WTC11 (cell line): ENCODE measurements around the gene PPP6R3. TPM values are rescaled to one million over a fixed set of nuclear protein-coding genes. Genes with fewer than 3 reads are reported as not detected.

Experiments used
- ATAC-seq: fragments of 200-7000 bp; cut with Tn5 transposase; 2 replicates; pipeline ENCODE4 v1.10.0; 2021; ENCODE audit warnings: mild to moderate bottlenecking, moderate library complexity
- CTCF ChIA-PET: fragments of 300-600 bp; sonication (Branson Sonifier 250); formaldehyde crosslinking; loops from one replicate; lab custom pipeline; 2021; ENCODE audit warnings: antibody characterized with exemption; lab: Charles Lee
- POLR2A ChIA-PET: fragments of 350-600 bp; sonication (Branson Sonifier 250); formaldehyde crosslinking; loops from one replicate; lab custom pipeline; 2021; ENCODE audit warnings: antibody characterized with exemption; lab: Charles Lee
- DNase-seq: peaks from one replicate; pipeline ENCODE4 v3.0.0; 2021; ENCODE audit warnings: low spot score
- H3K27ac Mint-ChIP-seq: 2 replicates; pipeline ENCODE4 v1.8.0; 2021; ENCODE audit warnings: mixed read lengths
- H3K27me3 Mint-ChIP-seq: 2 replicates; pipeline ENCODE4 v1.8.0; 2021; ENCODE audit warnings: low read depth, mild to moderate bottlenecking, moderate library complexity, mixed read lengths
- H3K36me3 Mint-ChIP-seq: 2 replicates; pipeline ENCODE4 v1.8.0; 2021; ENCODE audit warnings: mixed read lengths
- H3K4me1 Mint-ChIP-seq: 2 replicates; pipeline ENCODE4 v1.8.0; 2022; ENCODE audit warnings: mixed read lengths
- H3K4me3 Mint-ChIP-seq: 2 replicates; pipeline ENCODE4 v1.8.0; 2021; ENCODE audit warnings: mild to moderate bottlenecking, moderate library complexity, mixed read lengths
- H3K9me3 Mint-ChIP-seq: 2 replicates; pipeline ENCODE4 v1.8.0; 2021; ENCODE audit warnings: mixed read lengths
- FOXK1 ChIP-seq: sonication (generic); formaldehyde crosslinking; IDR thresholded peaks from 2 replicates; pipeline ENCODE4 v1.8.0; 2022; ENCODE audit warnings: mild to moderate bottlenecking, moderate library complexity, missing genetic modification reagents
- GRHL2 ChIP-seq: fragments of 250-450 bp; sonication (Bioruptor Pico); IDR thresholded peaks from 2 replicates; pipeline ENCODE4 v1.8.0; 2022; ENCODE audit warnings: mild to moderate bottlenecking, moderate library complexity; ENCODE audit not compliant: insufficient replicate concordance, severe bottlenecking
- GTF2I ChIP-seq: fragments of 250-450 bp; sonication (Bioruptor Pico); conservative IDR thresholded peaks from 2 replicates; pipeline ENCODE4 v1.4.0; 2021; ENCODE audit warnings: mild to moderate bottlenecking
- MXD4 ChIP-seq: fragments of 250-450 bp; sonication (Bioruptor Pico); IDR thresholded peaks from 2 replicates; pipeline ENCODE4 v1.8.0; 2021; ENCODE audit warnings: mild to moderate bottlenecking, moderate library complexity, borderline replicate concordance
- NFYB ChIP-seq: sonication (generic); formaldehyde crosslinking; conservative IDR thresholded peaks from 2 replicates; pipeline ENCODE4 v1.8.0; 2022; ENCODE audit warnings: low read depth, missing genetic modification reagents
- NR1H2 ChIP-seq: sonication (generic); formaldehyde crosslinking; IDR thresholded peaks from 2 replicates; pipeline ENCODE4 v1.9.0; 2021; ENCODE audit warnings: mild to moderate bottlenecking, moderate library complexity, missing genetic modification reagents
- NR2C2 ChIP-seq: sonication (generic); formaldehyde crosslinking; IDR thresholded peaks from 2 replicates; pipeline ENCODE4 v1.8.0; 2022; ENCODE audit warnings: mild to moderate bottlenecking, missing genetic modification reagents
- OVOL2 ChIP-seq: fragments of 250-450 bp; sonication (Bioruptor Pico); IDR thresholded peaks from 2 replicates; pipeline ENCODE4 v1.9.0; 2021; ENCODE audit warnings: mild to moderate bottlenecking, borderline replicate concordance
- RORB ChIP-seq: fragments of 250-450 bp; sonication (Bioruptor Pico); IDR thresholded peaks from 2 replicates; pipeline ENCODE4 v1.9.0; 2021; ENCODE audit warnings: mild to moderate bottlenecking
- SMAD4 ChIP-seq: sonication (generic); formaldehyde crosslinking; IDR thresholded peaks from 2 replicates; pipeline ENCODE4 v1.8.0; 2022; ENCODE audit warnings: mild to moderate bottlenecking, missing genetic modification reagents
- TCF7 ChIP-seq: sonication (generic); formaldehyde crosslinking; IDR thresholded peaks from 2 replicates; pipeline ENCODE4 v1.8.0; 2022; ENCODE audit warnings: mild to moderate bottlenecking, low read depth, missing genetic modification reagents, moderate library complexity
- ZBTB21 ChIP-seq: sonication (generic); formaldehyde crosslinking; IDR thresholded peaks from 2 replicates; pipeline ENCODE4 v1.8.1; 2023; ENCODE audit warnings: mild to moderate bottlenecking, missing genetic modification reagents, borderline replicate concordance
- ZNF263 ChIP-seq: sonication (generic); formaldehyde crosslinking; IDR thresholded peaks from 2 replicates; pipeline ENCODE4 v1.8.1; 2022; ENCODE audit warnings: low read depth, mild to moderate bottlenecking, moderate library complexity, missing genetic modification reagents
- total RNA-seq: library from RNA; stranded (reverse); gene quantifications from 3 replicates; pipeline ENCODE4 v1.2.3, GENCODE V29; 2021
- TF ChIP-seq, protein P1 (sequence below): sonication (generic); formaldehyde crosslinking; conservative IDR thresholded peaks from 2 replicates; pipeline ENCODE4 v1.8.1; 2023; ENCODE audit warnings: mild to moderate bottlenecking, low read depth, missing genetic modification reagents, moderate library complexity
- TF ChIP-seq, protein P2 (sequence below): sonication (generic); formaldehyde crosslinking; IDR thresholded peaks from 2 replicates; pipeline ENCODE4 v1.8.1; 2023; ENCODE audit warnings: mild to moderate bottlenecking, missing genetic modification reagents, borderline replicate concordance
- TF ChIP-seq, protein P3 (sequence below): fragments of 250-450 bp; sonication (Bioruptor Pico); IDR thresholded peaks from 2 replicates; pipeline ENCODE4 v1.9.0; 2021; ENCODE audit warnings: moderate library complexity, mild to moderate bottlenecking, inconsistent platforms, borderline replicate concordance
- TF ChIP-seq, protein P4 (sequence below): sonication (generic); formaldehyde crosslinking; IDR thresholded peaks from 2 replicates; pipeline ENCODE4 v1.8.1; 2023; ENCODE audit warnings: mild to moderate bottlenecking, missing genetic modification reagents
- TF ChIP-seq, protein P5 (sequence below): sonication (generic); formaldehyde crosslinking; IDR thresholded peaks from 2 replicates; pipeline ENCODE4 v1.8.1; 2023; ENCODE audit warnings: mild to moderate bottlenecking, missing genetic modification reagents
- TF ChIP-seq, protein P6 (sequence below): sonication (generic); formaldehyde crosslinking; IDR thresholded peaks from 2 replicates; pipeline ENCODE4 v1.8.1; 2022; ENCODE audit warnings: mild to moderate bottlenecking, missing genetic modification reagents, moderate library complexity, borderline replicate concordance
- TF ChIP-seq, protein P7 (sequence below): sonication (generic); formaldehyde crosslinking; IDR thresholded peaks from 2 replicates; pipeline ENCODE4 v1.8.1; 2022; ENCODE audit warnings: missing genetic modification reagents, borderline replicate concordance
- TF ChIP-seq, protein P8 (sequence below): fragments of 250-450 bp; sonication (Bioruptor Pico); IDR thresholded peaks from 2 replicates; pipeline ENCODE4 v1.9.0; 2021; ENCODE audit warnings: mild to moderate bottlenecking

Gene PPP6R3
- total RNA-seq, 1 experiment from 2014 or later = 138 TPM

DNA sequence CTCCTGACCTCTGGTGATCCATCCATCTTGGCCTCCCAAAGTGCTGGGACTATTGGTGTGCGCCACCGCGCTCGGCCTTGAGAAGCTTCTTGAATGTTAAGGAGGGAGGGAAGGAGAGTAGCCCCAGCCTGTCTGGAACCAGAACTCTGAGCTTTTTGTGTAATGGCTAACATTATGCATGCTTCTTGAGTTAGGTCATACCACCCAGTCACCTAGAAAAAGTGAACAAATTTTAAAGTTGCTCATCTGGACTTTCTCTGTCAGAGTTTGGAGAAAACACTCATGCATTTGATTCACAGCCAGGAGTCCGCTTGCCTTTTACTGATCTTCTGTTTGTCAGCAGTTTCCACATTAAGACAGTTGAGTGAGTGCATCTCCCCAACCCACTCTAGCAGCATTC, 82.1 kb downstream of the PPP6R3 start (continued):
- TF ChIP-seq, protein P1, sequence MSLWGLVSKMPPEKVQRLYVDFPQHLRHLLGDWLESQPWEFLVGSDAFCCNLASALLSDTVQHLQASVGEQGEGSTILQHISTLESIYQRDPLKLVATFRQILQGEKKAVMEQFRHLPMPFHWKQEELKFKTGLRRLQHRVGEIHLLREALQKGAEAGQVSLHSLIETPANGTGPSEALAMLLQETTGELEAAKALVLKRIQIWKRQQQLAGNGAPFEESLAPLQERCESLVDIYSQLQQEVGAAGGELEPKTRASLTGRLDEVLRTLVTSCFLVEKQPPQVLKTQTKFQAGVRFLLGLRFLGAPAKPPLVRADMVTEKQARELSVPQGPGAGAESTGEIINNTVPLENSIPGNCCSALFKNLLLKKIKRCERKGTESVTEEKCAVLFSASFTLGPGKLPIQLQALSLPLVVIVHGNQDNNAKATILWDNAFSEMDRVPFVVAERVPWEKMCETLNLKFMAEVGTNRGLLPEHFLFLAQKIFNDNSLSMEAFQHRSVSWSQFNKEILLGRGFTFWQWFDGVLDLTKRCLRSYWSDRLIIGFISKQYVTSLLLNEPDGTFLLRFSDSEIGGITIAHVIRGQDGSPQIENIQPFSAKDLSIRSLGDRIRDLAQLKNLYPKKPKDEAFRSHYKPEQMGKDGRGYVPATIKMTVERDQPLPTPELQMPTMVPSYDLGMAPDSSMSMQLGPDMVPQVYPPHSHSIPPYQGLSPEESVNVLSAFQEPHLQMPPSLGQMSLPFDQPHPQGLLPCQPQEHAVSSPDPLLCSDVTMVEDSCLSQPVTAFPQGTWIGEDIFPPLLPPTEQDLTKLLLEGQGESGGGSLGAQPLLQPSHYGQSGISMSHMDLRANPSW (CRISPR knock-in tag) = no peak
- TF ChIP-seq TCF7 (no peak), SMAD4 (no peak), MXD4 (no peak)
- TF ChIP-seq, all 79 proteins: peak for 0

DNA sequence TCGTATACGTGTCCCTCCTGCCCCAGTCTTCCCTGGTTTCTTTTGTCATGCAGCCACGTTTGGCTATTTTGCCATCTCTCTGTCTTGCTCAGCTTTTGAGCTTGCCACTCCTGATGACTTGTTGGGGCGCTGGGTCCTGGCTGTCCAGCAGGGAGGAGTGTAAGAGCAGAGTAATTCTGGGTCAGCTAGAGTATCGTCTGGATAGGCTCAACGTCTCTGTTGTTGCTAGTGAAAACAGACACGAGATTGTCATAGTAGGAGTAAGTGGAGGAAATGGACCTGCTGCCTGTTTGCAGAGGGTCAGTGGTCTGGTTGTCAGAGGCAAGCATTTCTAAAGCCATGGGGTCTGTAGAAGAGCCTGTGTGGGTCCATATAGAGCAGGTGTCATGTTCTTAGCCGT, 83.0 kb downstream of the PPP6R3 start:
- no peak for DNase-seq
- Mint-ChIP-seq H3K4me1 (peaks cover 73% of the 10 kb centered on the region), H3K36me3 (peaks cover 73% of the 10 kb centered on the region), H3K4me3 (no peak overlapping the region), H3K27ac (peak overlapping the region; percentile 34)
- POLR2A ChIA-PET = no interaction called here
- no peak for TF ChIP-seq GTF2I (CRISPR knock-in tag)
- TF ChIP-seq, protein P2, sequence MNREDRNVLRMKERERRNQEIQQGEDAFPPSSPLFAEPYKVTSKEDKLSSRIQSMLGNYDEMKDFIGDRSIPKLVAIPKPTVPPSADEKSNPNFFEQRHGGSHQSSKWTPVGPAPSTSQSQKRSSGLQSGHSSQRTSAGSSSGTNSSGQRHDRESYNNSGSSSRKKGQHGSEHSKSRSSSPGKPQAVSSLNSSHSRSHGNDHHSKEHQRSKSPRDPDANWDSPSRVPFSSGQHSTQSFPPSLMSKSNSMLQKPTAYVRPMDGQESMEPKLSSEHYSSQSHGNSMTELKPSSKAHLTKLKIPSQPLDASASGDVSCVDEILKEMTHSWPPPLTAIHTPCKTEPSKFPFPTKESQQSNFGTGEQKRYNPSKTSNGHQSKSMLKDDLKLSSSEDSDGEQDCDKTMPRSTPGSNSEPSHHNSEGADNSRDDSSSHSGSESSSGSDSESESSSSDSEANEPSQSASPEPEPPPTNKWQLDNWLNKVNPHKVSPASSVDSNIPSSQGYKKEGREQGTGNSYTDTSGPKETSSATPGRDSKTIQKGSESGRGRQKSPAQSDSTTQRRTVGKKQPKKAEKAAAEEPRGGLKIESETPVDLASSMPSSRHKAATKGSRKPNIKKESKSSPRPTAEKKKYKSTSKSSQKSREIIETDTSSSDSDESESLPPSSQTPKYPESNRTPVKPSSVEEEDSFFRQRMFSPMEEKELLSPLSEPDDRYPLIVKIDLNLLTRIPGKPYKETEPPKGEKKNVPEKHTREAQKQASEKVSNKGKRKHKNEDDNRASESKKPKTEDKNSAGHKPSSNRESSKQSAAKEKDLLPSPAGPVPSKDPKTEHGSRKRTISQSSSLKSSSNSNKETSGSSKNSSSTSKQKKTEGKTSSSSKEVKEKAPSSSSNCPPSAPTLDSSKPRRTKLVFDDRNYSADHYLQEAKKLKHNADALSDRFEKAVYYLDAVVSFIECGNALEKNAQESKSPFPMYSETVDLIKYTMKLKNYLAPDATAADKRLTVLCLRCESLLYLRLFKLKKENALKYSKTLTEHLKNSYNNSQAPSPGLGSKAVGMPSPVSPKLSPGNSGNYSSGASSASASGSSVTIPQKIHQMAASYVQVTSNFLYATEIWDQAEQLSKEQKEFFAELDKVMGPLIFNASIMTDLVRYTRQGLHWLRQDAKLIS (CRISPR knock-in tag) = no peak
- no peak for TF ChIP-seq FOXK1
- TF ChIP-seq, protein P3, sequence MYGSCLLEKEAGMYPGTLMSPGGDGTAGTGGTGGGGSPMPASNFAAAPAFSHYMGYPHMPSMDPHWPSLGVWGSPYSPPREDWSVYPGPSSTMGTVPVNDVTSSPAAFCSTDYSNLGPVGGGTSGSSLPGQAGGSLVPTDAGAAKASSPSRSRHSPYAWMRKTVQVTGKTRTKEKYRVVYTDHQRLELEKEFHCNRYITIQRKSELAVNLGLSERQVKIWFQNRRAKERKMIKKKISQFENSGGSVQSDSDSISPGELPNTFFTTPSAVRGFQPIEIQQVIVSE (CRISPR knock-in tag) = no peak
- TF ChIP-seq, protein P4, sequence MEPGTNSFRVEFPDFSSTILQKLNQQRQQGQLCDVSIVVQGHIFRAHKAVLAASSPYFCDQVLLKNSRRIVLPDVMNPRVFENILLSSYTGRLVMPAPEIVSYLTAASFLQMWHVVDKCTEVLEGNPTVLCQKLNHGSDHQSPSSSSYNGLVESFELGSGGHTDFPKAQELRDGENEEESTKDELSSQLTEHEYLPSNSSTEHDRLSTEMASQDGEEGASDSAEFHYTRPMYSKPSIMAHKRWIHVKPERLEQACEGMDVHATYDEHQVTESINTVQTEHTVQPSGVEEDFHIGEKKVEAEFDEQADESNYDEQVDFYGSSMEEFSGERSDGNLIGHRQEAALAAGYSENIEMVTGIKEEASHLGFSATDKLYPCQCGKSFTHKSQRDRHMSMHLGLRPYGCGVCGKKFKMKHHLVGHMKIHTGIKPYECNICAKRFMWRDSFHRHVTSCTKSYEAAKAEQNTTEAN (CRISPR knock-in tag) = no peak
- TF ChIP-seq, protein P5, sequence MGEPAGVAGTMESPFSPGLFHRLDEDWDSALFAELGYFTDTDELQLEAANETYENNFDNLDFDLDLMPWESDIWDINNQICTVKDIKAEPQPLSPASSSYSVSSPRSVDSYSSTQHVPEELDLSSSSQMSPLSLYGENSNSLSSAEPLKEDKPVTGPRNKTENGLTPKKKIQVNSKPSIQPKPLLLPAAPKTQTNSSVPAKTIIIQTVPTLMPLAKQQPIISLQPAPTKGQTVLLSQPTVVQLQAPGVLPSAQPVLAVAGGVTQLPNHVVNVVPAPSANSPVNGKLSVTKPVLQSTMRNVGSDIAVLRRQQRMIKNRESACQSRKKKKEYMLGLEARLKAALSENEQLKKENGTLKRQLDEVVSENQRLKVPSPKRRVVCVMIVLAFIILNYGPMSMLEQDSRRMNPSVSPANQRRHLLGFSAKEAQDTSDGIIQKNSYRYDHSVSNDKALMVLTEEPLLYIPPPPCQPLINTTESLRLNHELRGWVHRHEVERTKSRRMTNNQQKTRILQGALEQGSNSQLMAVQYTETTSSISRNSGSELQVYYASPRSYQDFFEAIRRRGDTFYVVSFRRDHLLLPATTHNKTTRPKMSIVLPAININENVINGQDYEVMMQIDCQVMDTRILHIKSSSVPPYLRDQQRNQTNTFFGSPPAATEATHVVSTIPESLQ (CRISPR knock-in tag) = no peak
- no peak for TF ChIP-seq NR1H2
- no peak for TF ChIP-seq GRHL2 (CRISPR knock-in tag)
- TF ChIP-seq OVOL2 = no peak
- TF ChIP-seq, all 79 proteins: peak for 0
- Mint-ChIP-seq H3K27me3 (no peaks in the 10 kb centered on the region), H3K9me3 (peaks cover 17% of the 10 kb centered on the region)
- CTCF ChIA-PET = no interaction called here
- ATAC-seq = no peak

DNA sequence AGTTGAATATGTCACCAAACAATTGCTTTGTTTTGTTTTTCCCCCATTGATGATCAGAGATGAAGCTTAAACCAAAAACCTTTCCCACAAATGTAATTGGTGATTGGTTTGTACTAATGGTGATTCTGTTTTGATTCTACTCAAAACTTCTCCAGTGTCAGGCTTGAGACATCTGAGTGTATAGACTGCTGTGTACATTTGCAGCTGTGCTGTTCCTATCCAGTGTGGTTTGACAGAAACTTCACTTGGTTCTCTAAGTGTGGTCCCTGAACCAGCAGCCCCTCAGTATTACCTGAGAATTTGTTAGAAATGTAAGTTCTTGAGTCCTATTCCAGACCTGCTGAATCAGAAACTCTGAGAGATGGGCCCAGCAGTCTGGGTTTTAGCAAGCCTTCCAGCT, 84.8 kb downstream of the PPP6R3 start:
- POLR2A ChIA-PET = no interaction called here
- Mint-ChIP-seq H3K36me3 (peaks cover 64% of the 10 kb centered on the region), H3K27ac (no peak overlapping the region), H3K4me1 (peaks cover 62% of the 10 kb centered on the region), H3K4me3 (no peak overlapping the region), H3K27me3 (no peaks in the 10 kb centered on the region), H3K9me3 (peaks cover 8% of the 10 kb centered on the region)
- CTCF ChIA-PET = no interaction called here
- ATAC-seq (no peak), DNase-seq (no peak)
- TF ChIP-seq, protein P6, sequence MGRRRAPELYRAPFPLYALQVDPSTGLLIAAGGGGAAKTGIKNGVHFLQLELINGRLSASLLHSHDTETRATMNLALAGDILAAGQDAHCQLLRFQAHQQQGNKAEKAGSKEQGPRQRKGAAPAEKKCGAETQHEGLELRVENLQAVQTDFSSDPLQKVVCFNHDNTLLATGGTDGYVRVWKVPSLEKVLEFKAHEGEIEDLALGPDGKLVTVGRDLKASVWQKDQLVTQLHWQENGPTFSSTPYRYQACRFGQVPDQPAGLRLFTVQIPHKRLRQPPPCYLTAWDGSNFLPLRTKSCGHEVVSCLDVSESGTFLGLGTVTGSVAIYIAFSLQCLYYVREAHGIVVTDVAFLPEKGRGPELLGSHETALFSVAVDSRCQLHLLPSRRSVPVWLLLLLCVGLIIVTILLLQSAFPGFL (CRISPR knock-in tag) = no peak
- TF ChIP-seq, protein P7, sequence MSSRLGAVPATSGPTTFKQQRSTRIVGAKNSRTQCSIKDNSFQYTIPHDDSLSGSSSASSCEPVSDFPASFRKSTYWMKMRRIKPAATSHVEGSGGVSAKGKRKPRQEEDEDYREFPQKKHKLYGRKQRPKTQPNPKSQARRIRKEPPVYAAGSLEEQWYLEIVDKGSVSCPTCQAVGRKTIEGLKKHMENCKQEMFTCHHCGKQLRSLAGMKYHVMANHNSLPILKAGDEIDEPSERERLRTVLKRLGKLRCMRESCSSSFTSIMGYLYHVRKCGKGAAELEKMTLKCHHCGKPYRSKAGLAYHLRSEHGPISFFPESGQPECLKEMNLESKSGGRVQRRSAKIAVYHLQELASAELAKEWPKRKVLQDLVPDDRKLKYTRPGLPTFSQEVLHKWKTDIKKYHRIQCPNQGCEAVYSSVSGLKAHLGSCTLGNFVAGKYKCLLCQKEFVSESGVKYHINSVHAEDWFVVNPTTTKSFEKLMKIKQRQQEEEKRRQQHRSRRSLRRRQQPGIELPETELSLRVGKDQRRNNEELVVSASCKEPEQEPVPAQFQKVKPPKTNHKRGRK (CRISPR knock-in tag) = no peak
- no peak for TF ChIP-seq NR2C2
- no peak for TF ChIP-seq ZBTB21 (CRISPR knock-in tag)
- TF ChIP-seq ZNF263 (CRISPR knock-in tag) = no peak
- TF ChIP-seq, protein P8, sequence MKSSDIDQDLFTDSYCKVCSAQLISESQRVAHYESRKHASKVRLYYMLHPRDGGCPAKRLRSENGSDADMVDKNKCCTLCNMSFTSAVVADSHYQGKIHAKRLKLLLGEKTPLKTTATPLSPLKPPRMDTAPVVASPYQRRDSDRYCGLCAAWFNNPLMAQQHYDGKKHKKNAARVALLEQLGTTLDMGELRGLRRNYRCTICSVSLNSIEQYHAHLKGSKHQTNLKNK (CRISPR knock-in tag) = no peak
- no peak for TF ChIP-seq NFYB (CRISPR knock-in tag)
- TF ChIP-seq RORB (CRISPR knock-in tag) = no peak
